ENCODE measurements around the gene KCNQ1.

KCNQ1 gene

GRCh38 chr11:2760196-2760871 lies 315.5 kb downstream of the KCNQ1 start:
- no peak for DNase-seq

- DNase-seq, result no peak
Observed at GRCh38 chr11:2761131-2762030, 316.6 kb downstream of the KCNQ1 start.

GRCh38 chr11:2762031-2762380 lies 317.2 kb downstream of the KCNQ1 start:
- DNase-seq, result no peak

- DNase-seq, result no peak
Observed at GRCh38 chr11:2762451-2762850, 317.6 kb downstream of the KCNQ1 start.

DNA sequence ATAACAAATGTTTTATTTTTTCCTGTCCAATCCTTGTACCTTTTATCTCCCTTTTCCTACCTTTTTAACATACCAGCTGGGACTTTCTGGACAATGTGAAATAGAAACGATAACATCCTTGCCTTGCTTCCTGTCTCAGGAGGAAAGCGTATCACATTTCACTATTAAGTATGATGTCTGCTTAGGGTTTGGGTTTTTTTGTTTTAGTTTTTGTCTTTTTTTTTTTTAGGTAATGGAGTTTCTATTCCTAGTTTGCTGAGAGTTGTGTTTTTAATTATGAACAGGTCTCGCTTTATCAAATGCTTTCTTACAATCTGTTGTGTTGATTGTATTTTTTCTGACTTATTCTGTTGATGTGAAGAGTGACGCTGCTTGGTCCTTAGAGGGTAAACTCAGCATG lies 319.2 kb downstream of the KCNQ1 start:
- DNase-seq, result no peak

GRCh38 chr11:2765491-2765890 lies 320.7 kb downstream of the KCNQ1 start:
- no peak for DNase-seq

GRCh38 chr11:2766166-2766565 lies 321.4 kb downstream of the KCNQ1 start:
- no peak for DNase-seq

DNA sequence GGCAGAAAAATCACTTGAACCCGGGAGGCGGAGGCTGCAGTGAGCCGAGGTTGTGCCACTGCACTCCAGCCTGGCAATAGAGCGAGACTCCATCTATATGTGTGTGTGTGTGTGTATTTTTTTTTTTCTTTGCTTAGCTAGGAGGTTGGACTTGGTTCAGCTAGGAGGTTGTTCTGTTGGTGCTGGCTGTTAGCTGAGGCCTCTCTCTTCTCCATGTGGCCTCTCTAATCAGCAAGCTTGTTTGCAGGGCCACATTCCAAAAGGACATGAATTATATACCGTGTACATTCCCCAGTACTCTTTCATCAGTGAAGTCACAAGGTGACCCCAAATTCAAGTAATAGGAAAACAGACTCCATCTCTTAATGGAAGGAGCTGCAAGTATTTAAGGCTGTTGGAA lies 322.3 kb downstream of the KCNQ1 start:
- DNase-seq, result no peak

- DNase-seq, result no peak
Observed at GRCh38 chr11:2767801-2768200, 323.0 kb downstream of the KCNQ1 start.

DNA sequence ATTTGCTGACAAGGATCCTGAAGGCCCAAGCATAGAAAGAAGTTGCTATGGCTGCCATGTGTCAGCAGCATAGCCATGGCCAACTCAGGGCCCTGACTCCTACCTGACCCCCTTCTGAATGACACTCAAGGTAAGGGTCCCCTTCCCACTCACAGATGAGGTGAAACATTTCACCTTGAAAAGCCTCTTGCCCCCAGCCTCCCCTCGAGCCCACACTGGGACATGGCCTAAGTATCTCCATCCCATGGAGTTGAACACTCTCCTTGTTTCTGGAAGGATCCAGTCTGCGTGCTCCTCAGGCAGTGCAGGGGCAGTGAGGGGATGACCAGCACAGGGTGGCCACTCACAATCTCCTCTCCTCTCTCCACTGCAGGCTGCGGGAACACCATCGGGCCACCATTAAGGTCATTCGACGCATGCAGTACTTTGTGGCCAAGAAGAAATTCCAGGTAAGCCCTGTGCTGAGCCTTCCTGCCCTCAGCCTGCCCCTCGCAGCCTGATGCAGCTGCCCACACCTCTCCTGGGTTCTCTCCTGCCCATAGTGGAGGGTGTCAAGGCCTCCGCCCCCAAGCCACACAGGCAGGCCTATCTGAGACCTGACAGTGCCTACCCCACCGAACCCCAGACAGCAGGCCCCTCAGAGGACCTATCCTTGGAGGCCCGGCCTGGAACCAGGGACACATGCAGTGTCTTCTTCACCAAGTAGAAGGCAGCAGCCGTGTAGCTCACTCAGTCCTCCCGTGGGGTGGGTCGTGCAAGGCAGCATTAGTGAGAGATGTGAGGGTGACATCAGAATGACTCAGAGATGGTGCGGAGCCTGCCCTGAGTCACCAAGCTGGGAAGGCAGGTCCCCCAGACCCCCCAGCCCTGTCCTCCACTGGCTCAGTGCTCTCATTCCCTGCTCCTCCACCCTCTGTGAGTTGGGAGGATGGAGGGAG lies 323.9 kb downstream of the KCNQ1 start:
- DNase-seq, result no peak

GRCh38 chr11:2769409-2770095 lies 324.7 kb downstream of the KCNQ1 start:
- no peak for DNase-seq

- no peak for DNase-seq
Observed at GRCh38 chr11:2770096-2770751, 325.4 kb downstream of the KCNQ1 start.

GRCh38 chr11:2770761-2771301 lies 326.0 kb downstream of the KCNQ1 start:
- DNase-seq, result no peak

GRCh38 chr11:2771758-2772466 lies 327.1 kb downstream of the KCNQ1 start:
- DNase-seq, result no peak

DNA sequence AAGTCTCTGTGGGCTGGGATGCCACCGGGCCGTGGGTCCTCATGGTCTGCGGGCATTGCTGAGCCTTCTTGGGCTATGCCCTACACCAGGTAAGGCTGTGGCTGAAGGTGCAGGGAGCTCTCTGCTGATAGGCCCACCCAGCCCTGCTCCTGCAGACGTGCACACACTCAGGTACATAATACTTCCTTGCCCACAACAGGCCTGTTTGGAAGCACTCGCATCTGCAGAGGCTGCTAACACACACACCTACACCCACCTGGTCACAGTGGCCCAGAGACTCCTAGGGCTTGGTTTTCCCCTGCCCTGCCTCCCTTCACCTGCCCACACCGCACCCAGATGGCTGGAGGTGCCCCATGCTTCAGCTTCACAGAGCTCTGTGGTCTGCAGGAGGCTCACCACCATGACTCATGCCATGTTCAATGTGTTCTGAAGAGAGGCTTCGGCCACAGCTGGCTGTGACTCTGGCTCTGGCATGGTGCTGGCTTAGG lies 327.8 kb downstream of the KCNQ1 start:
- no peak for DNase-seq

DNA sequence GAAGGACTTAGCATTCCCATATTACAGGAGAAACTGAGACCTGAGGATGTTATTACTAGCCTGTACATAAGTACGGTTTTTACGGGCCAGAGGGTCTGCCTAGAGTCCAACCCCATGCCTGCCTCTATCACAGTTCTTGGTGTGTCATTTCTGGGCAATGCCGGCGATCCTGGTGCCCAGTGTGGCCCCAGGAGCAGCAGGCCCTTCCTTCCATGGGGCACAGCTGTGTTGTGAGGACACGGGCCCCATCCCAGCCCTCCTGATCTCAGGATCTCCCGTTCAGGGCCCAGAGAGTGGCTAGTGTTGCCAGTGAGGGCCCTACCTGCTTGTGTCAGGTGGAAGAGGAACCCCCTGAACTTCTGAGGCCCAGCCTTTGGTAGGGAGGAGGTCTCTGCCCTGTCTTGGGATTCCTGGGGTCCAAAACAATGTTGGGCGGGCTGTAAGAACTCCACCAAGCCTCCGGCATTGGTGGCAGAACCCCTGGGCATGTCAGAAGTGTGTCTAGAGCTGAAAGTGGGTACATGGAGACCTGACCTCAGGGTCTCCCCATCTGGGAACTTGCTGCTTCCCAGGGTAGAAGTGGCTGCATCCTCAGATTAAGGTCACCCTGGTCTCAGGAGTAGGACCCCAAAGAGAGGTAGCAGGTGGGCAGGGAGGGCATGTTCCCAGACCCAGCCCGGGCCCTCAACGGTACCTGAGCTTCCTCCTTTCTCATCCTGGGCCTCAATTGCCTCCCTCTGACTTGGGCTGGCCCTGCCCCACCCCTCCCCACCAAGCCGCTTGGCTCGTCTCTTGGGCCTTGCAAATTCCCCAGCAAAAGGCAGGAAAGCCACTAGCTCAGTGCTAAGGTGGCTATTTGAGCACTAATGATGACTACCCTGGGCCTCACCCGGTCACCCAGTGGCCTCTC lies 329.6 kb downstream of the KCNQ1 start:
- DNase-seq, result no peak

DNA sequence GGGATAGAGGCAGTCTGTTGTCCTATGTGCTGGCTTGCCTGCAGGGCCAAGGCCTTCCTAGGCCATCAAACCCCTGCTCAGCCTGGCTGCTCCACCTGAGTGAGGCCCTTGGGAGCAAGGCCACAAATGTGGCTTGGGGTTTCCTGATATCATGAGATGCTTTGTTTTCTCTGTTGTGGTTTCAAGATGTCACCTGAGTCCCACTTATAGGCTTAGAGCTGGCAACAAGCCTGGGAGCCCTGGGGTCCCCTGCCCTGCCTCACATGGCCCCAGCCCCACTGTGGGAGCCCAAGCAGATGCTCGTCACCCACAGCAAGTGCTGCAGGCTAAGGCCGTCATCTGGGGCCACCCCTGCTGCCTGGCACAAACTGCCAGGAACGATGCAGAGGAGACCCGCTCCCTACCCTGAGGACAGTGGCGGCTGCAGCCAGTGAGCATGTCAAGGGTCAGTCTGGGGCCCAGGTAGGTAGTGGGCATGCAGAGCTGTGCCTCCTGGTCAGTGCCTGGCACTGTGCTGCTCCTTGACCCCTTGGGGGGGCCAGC lies 330.3 kb downstream of the KCNQ1 start:
- DNase-seq, result no peak

- no peak for DNase-seq
Observed at GRCh38 chr11:2775626-2776350, 331.0 kb downstream of the KCNQ1 start.

Measured in effector CD8-positive, alpha-beta T cell (primary cell).